HEK293 (cell line): ENCODE data around the gene TMEM11.

Experiments
- HOXD13 ChIP-seq: sonication (generic); formaldehyde crosslinking; IDR thresholded peaks from 2 replicates; pipeline ENCODE4 v1.8.0; 2022; ENCODE audit warnings: missing genetic modification reagents, borderline replicate concordance
- PRDM1 ChIP-seq: fragments of 450-650 bp; formaldehyde crosslinking; IDR thresholded peaks from 2 replicates; pipeline ENCODE4; 2016; ENCODE audit warnings: missing biosample characterization, missing genetic modification characterization
- RBAK ChIP-seq: fragments of 450-650 bp; formaldehyde crosslinking; IDR thresholded peaks from 2 replicates; pipeline ENCODE4 v1.5.1; 2016; ENCODE audit warnings: missing biosample characterization, missing genetic modification characterization
- REPIN1 ChIP-seq: fragments of 450-650 bp; formaldehyde crosslinking; IDR thresholded peaks from 2 replicates; pipeline ENCODE4 v1.5.1; 2017; ENCODE audit warnings: missing biosample characterization, missing genetic modification characterization, low read depth
- SP3 ChIP-seq: fragments of 450-650 bp; formaldehyde crosslinking; IDR thresholded peaks from 2 replicates; pipeline ENCODE4 v1.5.1; 2016; ENCODE audit warnings: missing biosample characterization, missing genetic modification characterization
- YY2 ChIP-seq: fragments of 450-650 bp; formaldehyde crosslinking; IDR thresholded peaks from 2 replicates; pipeline ENCODE4 v1.5.1; 2016; ENCODE audit warnings: missing biosample characterization, missing genetic modification characterization
- ZBTB8A ChIP-seq: fragments of 450-650 bp; formaldehyde crosslinking; IDR thresholded peaks from 2 replicates; pipeline ENCODE4 v1.5.1; 2016; ENCODE audit warnings: missing biosample characterization, missing genetic modification characterization
- ZNF2 ChIP-seq: fragments of 450-650 bp; formaldehyde crosslinking; IDR thresholded peaks from 2 replicates; pipeline ENCODE4 v1.5.1; 2016; ENCODE audit warnings: missing biosample characterization, missing genetic modification characterization
- ZNF214 ChIP-seq: fragments of 450-650 bp; formaldehyde crosslinking; IDR thresholded peaks from 2 replicates; pipeline ENCODE4 v1.5.1; 2017; ENCODE audit warnings: missing biosample characterization, mild to moderate bottlenecking, missing genetic modification characterization, borderline replicate concordance
- ZNF394 ChIP-seq: fragments of 450-650 bp; formaldehyde crosslinking; IDR thresholded peaks from 2 replicates; pipeline ENCODE4 v1.5.1; 2016; ENCODE audit warnings: missing biosample characterization, missing genetic modification characterization, mild to moderate bottlenecking, moderate library complexity, borderline replicate concordance
- ZNF629 ChIP-seq: fragments of 450-650 bp; formaldehyde crosslinking; IDR thresholded peaks from 2 replicates; pipeline ENCODE4 v1.5.1; 2017; ENCODE audit warnings: missing biosample characterization, missing genetic modification characterization
- ZNF776 ChIP-seq: fragments of 450-650 bp; formaldehyde crosslinking; IDR thresholded peaks from 2 replicates; pipeline ENCODE4 v1.5.0; 2017; ENCODE audit warnings: missing biosample characterization, missing genetic modification characterization, borderline replicate concordance
- ZNF785 ChIP-seq: fragments of 450-650 bp; formaldehyde crosslinking; IDR thresholded peaks from 2 replicates; pipeline ENCODE4 v1.5.1; 2016; ENCODE audit warnings: missing biosample characterization, missing genetic modification characterization
- ZNF791 ChIP-seq: fragments of 450-650 bp; formaldehyde crosslinking; IDR thresholded peaks from 2 replicates; pipeline ENCODE4 v1.5.1; 2016; ENCODE audit warnings: missing biosample characterization, missing genetic modification characterization
- ZNF792 ChIP-seq: fragments of 450-650 bp; formaldehyde crosslinking; IDR thresholded peaks from 2 replicates; pipeline ENCODE4 v1.5.1; 2016; ENCODE audit warnings: missing biosample characterization, missing genetic modification characterization
- TF ChIP-seq, protein P1 (sequence below): fragments of 450-650 bp; formaldehyde crosslinking; IDR thresholded peaks from 2 replicates; pipeline ENCODE4 v1.5.1; 2016; ENCODE audit warnings: missing biosample characterization, missing genetic modification characterization, borderline replicate concordance
- TF ChIP-seq, protein P2 (sequence below): fragments of 450-650 bp; formaldehyde crosslinking; IDR thresholded peaks from 2 replicates; pipeline ENCODE4 v1.5.1; 2016; ENCODE audit warnings: missing biosample characterization, missing genetic modification characterization
- TF ChIP-seq, protein P3 (sequence below): fragments of 450-650 bp; formaldehyde crosslinking; IDR thresholded peaks from 2 replicates; pipeline ENCODE4 v1.5.1; 2017; ENCODE audit warnings: missing biosample characterization, missing genetic modification characterization
- TF ChIP-seq, protein P4 (sequence below): fragments of 450-650 bp; formaldehyde crosslinking; IDR thresholded peaks from 2 replicates; pipeline ENCODE4 v1.5.1; 2016; ENCODE audit warnings: missing biosample characterization, missing genetic modification characterization
- TF ChIP-seq, protein P5 (sequence below): fragments of 450-650 bp; formaldehyde crosslinking; IDR thresholded peaks from 2 replicates; pipeline ENCODE4 v1.5.1; 2016; ENCODE audit warnings: missing biosample characterization, missing genetic modification characterization
- TF ChIP-seq, protein P6 (sequence below): fragments of 450-650 bp; formaldehyde crosslinking; conservative IDR thresholded peaks from 2 replicates; pipeline ENCODE4 v1.5.1; 2016; ENCODE audit warnings: low read depth, missing biosample characterization, missing genetic modification characterization

Gene TMEM11

DNA sequence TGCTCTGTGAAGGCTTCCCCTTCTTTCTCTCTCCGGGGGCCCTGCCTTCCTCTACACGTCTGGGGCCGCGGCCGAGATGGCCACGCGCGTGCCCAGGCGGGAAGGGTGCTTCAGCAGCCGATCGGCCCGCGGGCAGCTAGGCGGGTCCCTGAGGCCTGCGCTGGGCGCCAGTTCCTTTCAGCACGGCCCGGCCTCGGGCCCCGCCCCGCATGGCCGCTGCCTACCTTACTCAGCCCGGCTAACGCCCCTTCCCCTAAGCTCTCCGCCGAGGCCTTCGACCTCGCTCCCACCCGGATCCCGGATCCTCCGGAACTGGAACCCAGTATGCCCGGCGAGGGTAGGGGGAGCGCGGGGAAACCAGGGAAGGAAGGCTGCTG, 335 bp downstream of the TMEM11 start (continued):
- TF ChIP-seq ZNF214 (tag by site-specific recombination): no peak
- TF ChIP-seq REPIN1 (tag by site-specific recombination): no peak
- TF ChIP-seq SP3 (tag by site-specific recombination): no peak
- no peak for TF ChIP-seq PRDM1 (tag by site-specific recombination)
- no peak for TF ChIP-seq ZNF785 (tag by site-specific recombination)
- TF ChIP-seq ZNF2 (tag by site-specific recombination): peak; percentile 67; the same call in 1 of the 2 replicates
- TF ChIP-seq ZNF629 (tag by site-specific recombination): no peak
- TF ChIP-seq HOXD13 (CRISPR knock-in tag): peak; percentile 80; the same call in 1 of the 2 replicates
- TF ChIP-seq, protein P1, sequence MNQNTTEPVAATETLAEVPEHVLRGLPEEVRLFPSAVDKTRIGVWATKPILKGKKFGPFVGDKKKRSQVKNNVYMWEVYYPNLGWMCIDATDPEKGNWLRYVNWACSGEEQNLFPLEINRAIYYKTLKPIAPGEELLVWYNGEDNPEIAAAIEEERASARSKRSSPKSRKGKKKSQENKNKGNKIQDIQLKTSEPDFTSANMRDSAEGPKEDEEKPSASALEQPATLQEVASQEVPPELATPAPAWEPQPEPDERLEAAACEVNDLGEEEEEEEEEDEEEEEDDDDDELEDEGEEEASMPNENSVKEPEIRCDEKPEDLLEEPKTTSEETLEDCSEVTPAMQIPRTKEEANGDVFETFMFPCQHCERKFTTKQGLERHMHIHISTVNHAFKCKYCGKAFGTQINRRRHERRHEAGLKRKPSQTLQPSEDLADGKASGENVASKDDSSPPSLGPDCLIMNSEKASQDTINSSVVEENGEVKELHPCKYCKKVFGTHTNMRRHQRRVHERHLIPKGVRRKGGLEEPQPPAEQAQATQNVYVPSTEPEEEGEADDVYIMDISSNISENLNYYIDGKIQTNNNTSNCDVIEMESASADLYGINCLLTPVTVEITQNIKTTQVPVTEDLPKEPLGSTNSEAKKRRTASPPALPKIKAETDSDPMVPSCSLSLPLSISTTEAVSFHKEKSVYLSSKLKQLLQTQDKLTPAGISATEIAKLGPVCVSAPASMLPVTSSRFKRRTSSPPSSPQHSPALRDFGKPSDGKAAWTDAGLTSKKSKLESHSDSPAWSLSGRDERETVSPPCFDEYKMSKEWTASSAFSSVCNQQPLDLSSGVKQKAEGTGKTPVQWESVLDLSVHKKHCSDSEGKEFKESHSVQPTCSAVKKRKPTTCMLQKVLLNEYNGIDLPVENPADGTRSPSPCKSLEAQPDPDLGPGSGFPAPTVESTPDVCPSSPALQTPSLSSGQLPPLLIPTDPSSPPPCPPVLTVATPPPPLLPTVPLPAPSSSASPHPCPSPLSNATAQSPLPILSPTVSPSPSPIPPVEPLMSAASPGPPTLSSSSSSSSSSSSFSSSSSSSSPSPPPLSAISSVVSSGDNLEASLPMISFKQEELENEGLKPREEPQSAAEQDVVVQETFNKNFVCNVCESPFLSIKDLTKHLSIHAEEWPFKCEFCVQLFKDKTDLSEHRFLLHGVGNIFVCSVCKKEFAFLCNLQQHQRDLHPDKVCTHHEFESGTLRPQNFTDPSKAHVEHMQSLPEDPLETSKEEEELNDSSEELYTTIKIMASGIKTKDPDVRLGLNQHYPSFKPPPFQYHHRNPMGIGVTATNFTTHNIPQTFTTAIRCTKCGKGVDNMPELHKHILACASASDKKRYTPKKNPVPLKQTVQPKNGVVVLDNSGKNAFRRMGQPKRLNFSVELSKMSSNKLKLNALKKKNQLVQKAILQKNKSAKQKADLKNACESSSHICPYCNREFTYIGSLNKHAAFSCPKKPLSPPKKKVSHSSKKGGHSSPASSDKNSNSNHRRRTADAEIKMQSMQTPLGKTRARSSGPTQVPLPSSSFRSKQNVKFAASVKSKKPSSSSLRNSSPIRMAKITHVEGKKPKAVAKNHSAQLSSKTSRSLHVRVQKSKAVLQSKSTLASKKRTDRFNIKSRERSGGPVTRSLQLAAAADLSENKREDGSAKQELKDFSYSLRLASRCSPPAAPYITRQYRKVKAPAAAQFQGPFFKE (tag by site-specific recombination): no peak
- peak; percentile 91; the same call in 1 of the 2 replicates for TF ChIP-seq ZBTB8A (tag by site-specific recombination)
- TF ChIP-seq, protein P2, sequence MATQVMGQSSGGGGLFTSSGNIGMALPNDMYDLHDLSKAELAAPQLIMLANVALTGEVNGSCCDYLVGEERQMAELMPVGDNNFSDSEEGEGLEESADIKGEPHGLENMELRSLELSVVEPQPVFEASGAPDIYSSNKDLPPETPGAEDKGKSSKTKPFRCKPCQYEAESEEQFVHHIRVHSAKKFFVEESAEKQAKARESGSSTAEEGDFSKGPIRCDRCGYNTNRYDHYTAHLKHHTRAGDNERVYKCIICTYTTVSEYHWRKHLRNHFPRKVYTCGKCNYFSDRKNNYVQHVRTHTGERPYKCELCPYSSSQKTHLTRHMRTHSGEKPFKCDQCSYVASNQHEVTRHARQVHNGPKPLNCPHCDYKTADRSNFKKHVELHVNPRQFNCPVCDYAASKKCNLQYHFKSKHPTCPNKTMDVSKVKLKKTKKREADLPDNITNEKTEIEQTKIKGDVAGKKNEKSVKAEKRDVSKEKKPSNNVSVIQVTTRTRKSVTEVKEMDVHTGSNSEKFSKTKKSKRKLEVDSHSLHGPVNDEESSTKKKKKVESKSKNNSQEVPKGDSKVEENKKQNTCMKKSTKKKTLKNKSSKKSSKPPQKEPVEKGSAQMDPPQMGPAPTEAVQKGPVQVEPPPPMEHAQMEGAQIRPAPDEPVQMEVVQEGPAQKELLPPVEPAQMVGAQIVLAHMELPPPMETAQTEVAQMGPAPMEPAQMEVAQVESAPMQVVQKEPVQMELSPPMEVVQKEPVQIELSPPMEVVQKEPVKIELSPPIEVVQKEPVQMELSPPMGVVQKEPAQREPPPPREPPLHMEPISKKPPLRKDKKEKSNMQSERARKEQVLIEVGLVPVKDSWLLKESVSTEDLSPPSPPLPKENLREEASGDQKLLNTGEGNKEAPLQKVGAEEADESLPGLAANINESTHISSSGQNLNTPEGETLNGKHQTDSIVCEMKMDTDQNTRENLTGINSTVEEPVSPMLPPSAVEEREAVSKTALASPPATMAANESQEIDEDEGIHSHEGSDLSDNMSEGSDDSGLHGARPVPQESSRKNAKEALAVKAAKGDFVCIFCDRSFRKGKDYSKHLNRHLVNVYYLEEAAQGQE (tag by site-specific recombination): peak; percentile 38; the same call in 1 of the 2 replicates
- no peak for TF ChIP-seq ZNF776 (tag by site-specific recombination)
- TF ChIP-seq, protein P3, sequence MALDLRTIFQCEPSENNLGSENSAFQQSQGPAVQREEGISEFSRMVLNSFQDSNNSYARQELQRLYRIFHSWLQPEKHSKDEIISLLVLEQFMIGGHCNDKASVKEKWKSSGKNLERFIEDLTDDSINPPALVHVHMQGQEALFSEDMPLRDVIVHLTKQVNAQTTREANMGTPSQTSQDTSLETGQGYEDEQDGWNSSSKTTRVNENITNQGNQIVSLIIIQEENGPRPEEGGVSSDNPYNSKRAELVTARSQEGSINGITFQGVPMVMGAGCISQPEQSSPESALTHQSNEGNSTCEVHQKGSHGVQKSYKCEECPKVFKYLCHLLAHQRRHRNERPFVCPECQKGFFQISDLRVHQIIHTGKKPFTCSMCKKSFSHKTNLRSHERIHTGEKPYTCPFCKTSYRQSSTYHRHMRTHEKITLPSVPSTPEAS (tag by site-specific recombination): no peak
- TF ChIP-seq YY2 (tag by site-specific recombination): no peak
- TF ChIP-seq, protein P4, sequence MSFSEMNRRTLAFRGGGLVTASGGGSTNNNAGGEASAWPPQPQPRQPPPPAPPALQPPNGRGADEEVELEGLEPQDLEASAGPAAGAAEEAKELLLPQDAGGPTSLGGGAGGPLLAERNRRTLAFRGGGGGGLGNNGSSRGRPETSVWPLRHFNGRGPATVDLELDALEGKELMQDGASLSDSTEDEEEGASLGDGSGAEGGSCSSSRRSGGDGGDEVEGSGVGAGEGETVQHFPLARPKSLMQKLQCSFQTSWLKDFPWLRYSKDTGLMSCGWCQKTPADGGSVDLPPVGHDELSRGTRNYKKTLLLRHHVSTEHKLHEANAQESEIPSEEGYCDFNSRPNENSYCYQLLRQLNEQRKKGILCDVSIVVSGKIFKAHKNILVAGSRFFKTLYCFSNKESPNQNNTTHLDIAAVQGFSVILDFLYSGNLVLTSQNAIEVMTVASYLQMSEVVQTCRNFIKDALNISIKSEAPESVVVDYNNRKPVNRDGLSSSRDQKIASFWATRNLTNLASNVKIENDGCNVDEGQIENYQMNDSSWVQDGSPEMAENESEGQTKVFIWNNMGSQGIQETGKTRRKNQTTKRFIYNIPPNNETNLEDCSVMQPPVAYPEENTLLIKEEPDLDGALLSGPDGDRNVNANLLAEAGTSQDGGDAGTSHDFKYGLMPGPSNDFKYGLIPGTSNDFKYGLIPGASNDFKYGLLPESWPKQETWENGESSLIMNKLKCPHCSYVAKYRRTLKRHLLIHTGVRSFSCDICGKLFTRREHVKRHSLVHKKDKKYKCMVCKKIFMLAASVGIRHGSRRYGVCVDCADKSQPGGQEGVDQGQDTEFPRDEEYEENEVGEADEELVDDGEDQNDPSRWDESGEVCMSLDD (tag by site-specific recombination): no peak
- TF ChIP-seq, protein P5, sequence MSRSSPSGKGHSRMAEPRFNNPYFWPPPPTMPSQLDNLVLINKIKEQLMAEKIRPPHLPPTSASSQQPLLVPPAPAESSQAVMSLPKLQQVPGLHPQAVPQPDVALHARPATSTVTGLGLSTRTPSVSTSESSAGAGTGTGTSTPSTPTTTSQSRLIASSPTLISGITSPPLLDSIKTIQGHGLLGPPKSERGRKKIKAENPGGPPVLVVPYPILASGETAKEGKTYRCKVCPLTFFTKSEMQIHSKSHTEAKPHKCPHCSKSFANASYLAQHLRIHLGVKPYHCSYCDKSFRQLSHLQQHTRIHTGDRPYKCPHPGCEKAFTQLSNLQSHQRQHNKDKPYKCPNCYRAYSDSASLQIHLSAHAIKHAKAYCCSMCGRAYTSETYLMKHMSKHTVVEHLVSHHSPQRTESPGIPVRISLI (tag by site-specific recombination): no peak
- TF ChIP-seq ZNF394 (tag by site-specific recombination): no peak
- TF ChIP-seq ZNF791 (tag by site-specific recombination): no peak
- 0 out of 2 replicates have a peak, but pooled peaks have one; percentile 30 for TF ChIP-seq ZNF792 (tag by site-specific recombination)
- TF ChIP-seq, protein P6, sequence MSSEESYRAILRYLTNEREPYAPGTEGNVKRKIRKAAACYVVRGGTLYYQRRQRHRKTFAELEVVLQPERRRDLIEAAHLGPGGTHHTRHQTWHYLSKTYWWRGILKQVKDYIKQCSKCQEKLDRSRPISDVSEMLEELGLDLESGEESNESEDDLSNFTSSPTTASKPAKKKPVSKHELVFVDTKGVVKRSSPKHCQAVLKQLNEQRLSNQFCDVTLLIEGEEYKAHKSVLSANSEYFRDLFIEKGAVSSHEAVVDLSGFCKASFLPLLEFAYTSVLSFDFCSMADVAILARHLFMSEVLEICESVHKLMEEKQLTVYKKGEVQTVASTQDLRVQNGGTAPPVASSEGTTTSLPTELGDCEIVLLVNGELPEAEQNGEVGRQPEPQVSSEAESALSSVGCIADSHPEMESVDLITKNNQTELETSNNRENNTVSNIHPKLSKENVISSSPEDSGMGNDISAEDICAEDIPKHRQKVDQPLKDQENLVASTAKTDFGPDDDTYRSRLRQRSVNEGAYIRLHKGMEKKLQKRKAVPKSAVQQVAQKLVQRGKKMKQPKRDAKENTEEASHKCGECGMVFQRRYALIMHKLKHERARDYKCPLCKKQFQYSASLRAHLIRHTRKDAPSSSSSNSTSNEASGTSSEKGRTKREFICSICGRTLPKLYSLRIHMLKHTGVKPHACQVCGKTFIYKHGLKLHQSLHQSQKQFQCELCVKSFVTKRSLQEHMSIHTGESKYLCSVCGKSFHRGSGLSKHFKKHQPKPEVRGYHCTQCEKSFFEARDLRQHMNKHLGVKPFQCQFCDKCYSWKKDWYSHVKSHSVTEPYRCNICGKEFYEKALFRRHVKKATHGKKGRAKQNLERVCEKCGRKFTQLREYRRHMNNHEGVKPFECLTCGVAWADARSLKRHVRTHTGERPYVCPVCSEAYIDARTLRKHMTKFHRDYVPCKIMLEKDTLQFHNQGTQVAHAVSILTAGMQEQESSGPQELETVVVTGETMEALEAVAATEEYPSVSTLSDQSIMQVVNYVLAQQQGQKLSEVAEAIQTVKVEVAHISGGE (tag by site-specific recombination): no peak
- TF ChIP-seq RBAK (tag by site-specific recombination): no peak
